Left cardiac atrium (tissue), 4 donors: ENCODE results near the gene LAIR1. TPM values are rescaled to one million over a fixed set of nuclear protein-coding genes. Genes with fewer than 3 reads are reported as not detected.
"Not testable (repeated sequence)": the region's sequence is repeated elsewhere in the genome, so short reads cannot be mapped to it uniquely, and the experiment has no call there.

Experiments
- ATAC-seq, 2 donors: fragments of 200-7000 bp; cut with Tn5 transposase; one replicate each; pipeline ENCODE4 v1.9.1; 2020; ENCODE audit warnings: mild to moderate bottlenecking in 2 of 2, moderate library complexity in 2 of 2
- DNase-seq: peaks from one replicate; pipeline ENCODE4 v3.0.0-alpha.2; 2020
- intact Hi-C, 2 donors: fragments of 100-400 bp; cut with DNase I; formaldehyde crosslinking; loops; one replicate each; pipeline versions ENCODE4 v1.14.1 to v1.15.1; 2022 to 2023
- total RNA-seq, 2 donors: library from RNA; stranded (reverse); fragmentation: NEBNext Ultra II Directional; extraction: Animal tissue kit (Norgen Biotek cat#: 25700); gene quantifications; one replicate each; pipeline ENCODE4 v1.2.1, GENCODE V29; 2021
- donor health status: DM: no; HTN: yes; CAD: no.
- donor health status: DM: no; HTN: yes; CAD: no; lungs with severe emphysema.
- donor health status: DM: yes; HTN: yes; CAD: no.
- donor health status: Dilated cardiomyopathy.

LAIR1 gene
- total RNA-seq, 2 donors from 2014 or later: 16.2 to 26.8 TPM

DNA sequence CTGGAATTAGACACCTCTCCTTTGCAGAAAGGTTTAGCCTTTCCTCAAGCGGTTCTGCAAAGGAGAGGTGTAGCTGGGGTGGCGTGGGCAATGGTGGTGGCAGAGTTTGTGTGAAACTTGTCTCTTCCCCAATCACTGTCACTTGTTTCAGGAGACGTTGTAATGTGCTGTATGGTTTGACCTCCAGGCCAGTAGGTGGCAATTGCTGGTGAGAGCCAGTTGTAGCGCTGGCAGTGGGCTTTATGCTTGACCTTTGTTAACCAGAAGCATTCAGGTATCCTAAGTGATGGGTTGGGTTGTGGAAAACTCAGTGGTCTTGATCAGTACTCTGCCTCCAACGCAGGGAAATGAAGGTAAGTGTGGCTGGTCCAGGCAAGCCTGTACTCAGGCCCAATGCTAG lies 39.1 kb downstream of the LAIR1 start:
- intact Hi-C loops: loop anchor here in 1 of 2 donors (10.0 kb wide), 1 partner anchor 69 kb away; no protein-coding TSS in a partner anchor
- no peak for ATAC-seq
- DNase-seq: no peak

DNA sequence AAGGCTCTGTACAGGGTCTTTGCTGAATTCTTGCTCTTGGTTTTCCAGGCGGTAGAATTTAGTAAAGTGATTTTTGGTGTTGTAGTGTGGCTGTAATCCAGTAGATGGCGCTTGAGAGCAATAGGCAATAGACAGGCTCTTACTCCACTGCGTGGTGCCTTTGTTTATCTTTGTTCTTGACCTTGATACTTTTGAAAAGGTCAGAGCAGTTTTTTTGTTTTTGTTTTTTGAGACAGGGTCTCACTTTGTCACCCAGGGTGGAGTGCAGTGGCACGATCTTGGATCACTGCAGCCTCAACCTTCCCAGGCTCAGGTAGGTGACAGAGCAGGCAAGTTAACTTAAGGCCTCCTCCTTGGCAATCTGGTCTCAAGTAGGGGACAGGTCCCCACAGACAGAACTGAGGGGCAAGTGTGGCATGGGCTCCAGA lies 39.5 kb downstream of the LAIR1 start:
- DNase-seq: no peak
- ATAC-seq: peak in 1 of 2 donors; percentile 39
- intact Hi-C loops: loop anchor here in 1 of 2 donors (10.0 kb wide), 1 partner anchor 70 kb away; no protein-coding TSS in a partner anchor

DNA sequence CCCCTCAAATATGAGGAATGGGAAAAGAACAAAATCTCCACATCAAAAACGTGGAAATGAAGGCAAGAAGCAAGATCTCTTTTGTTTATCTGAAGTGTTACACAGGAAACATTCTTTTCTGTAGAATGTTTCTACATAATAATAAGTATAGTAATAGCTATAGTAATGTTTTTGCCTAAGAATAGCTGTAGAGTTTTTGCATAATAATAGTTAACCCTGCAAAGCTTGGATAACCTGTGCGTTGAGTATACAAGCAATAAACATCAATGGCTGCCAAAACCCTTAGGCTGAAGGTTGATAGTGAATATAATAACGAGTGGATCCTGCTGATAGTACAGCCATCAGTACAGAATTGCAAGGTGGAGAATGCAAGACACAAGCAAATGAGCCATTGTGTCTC lies 40.7 kb downstream of the LAIR1 start:
- DNase-seq (no peak), ATAC-seq (no peak)
- intact Hi-C loops: loop anchor here in 1 of 2 donors (10.0 kb wide), 1 partner anchor 71 kb away; no protein-coding TSS in a partner anchor

DNA sequence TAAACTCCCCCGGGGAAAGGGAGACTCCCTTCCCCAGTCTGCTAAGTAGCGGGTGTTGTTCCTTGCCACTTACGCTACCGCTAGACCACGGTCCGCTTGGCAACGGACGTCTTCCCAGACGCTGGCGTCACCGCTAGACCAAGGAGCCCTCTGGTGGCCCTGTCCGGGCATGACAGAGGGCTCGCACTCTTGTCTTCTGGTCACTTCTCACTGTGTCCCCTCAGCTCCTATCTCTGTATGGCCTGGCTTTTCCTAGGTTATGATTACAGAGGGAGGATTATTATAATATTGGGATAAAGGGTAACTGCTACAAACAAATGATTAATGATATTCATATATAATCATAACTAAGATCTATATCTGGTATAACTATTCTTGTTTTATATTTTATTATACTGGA lies 41.8 kb downstream of the LAIR1 start:
- intact Hi-C loops: loop anchor here in 1 of 2 donors (10.0 kb wide), 1 partner anchor 72 kb away; no protein-coding TSS in a partner anchor
- DNase-seq, ATAC-seq: not testable (repeated sequence)

DNA sequence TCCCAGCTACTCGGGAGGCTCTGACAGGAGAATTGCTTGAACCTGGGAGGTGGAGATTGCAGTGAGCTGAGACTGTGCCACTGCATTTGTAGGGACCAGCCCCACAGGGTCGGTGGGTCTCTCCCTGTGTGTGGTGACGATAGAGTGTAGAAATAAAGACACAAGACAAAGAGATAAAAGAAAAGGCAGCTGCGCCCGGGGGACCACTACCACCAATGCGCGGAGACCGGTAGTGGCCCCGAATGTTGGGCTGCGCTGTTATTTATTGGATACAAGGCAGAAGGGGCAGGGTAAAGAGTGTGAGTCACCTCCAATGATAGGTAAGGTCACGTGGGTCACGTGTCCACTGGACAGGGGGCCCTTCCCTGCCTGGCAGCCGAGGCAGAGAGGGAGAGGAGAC lies 42.4 kb downstream of the LAIR1 start:
- ATAC-seq, DNase-seq: not testable (repeated sequence)
- intact Hi-C loops: loop anchor here in 1 of 2 donors (10.0 kb wide), 1 partner anchor 73 kb away; no protein-coding TSS in a partner anchor

DNA sequence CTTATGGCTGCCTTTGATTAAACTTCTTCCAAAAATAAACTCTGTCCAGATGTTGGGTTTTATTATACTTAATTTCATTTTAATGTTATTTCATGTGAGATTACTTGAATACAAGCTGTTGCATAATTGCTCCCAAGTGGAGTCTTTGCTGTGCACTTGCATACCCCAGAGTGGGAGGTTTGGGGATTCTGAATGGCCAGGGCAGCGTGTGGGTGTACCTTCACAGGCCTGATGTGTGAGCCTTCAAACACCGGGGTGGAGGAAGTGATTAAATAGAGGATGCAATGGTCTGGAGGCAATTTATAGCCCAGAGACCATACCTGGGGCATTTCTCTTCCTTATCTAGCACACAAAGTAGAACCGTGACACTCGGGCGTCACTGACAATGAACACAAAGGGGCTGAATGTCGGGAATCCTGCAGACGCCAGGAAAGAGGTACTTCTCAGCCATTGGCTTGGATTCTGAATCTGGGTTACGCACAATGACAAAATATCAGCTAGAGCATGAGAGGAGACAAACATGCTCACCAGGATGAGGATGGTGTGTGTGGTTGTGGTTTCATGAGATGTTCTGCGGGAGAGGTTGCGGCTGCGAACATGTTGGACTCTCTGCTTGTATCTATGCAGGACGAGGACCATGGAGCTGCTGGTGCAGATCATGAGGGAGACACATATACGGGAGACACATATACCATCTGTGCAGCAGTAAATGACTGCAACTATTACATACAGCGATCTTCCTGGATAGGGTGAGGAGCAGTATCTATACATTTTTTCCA lies 44.6 kb downstream of the LAIR1 start:
- no peak for ATAC-seq
- intact Hi-C loops: loop anchor here in 1 of 2 donors (10.0 kb wide), 1 partner anchor 75 kb away; no protein-coding TSS in a partner anchor

DNA sequence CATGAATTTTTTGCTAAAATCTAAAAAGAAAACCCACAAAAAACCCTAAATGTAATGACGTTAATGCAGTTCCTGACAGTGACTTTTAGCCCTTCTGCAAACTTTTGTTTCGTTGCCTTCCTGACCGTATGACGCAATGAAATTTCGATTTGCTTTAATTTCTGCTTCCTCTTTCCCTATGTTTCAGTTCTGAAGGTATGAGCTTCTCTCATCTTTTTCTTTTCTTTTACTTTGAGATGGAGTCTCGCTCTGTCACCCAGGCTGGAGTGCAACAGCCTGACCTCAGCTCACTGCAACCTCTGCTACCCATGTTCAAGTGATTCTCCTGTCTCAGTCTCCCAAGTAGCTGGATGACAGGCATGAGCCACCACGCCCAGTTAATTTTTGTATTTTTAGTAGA lies 45.7 kb downstream of the LAIR1 start:
- ATAC-seq: no peak
- intact Hi-C loops: no loop called here
- DNase-seq: no peak

More for the DNA sequence above, 44.6 kb downstream of the LAIR1 start:
- DNase-seq: no peak

DNA sequence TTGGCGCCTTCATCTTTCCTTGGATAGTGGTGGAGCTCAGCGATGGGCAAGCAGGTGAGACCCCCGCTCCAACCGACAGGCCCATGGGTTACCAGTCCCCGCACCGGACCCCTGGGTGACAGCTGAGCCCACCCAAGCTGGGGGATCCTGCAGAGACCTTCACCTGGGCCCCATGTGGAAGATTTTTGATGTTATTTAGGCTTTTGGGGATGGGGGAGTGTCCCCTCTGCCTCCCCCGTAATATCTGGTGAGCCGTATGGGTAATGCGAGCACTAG lies 46.8 kb downstream of the LAIR1 start:
- intact Hi-C loops: no loop called here
- ATAC-seq: no peak
- no peak for DNase-seq

DNA sequence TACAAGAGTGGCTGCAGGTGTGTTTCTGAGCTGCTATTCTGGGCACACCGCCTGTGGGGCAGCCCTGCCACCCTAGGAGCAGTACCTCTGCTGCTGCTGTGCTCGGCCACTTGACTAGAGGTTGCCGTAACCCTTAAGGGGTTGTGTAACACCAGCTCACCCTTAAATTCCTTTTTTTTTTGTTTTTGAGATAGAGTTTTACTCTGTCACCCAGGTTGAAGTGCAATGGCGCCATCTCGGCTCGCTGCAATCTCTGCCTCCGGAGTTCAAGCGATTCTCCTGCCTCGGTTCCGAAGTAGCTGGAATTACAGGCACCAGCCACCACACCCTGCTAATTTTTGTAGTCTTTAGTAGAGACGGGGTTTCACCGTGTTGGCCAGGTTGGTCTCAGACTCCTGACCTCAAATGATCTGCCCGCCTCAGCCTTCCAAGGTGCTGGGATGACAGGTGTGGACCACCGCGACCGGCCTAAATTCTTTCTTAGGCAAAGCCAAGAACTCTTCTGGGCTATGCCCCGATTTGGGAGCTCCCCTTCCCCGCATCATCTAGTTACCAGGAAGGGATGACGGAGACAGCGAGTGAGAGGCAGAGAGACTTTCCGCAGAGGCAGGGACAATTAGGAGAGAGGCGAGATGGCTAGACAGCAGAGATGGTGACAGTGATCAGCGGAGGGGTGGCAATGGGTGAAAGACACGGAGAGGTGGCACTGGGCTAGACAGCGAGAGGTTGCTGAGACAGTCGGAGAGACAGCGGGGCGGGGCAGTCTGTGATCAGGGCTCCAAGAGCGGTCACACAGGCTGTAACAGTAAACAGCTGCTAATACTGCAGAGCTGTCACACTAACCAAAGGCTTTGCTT lies 47.4 kb downstream of the LAIR1 start:
- DNase-seq (no peak), ATAC-seq (peak in 1 of 2 donors; percentile 33)

DNA sequence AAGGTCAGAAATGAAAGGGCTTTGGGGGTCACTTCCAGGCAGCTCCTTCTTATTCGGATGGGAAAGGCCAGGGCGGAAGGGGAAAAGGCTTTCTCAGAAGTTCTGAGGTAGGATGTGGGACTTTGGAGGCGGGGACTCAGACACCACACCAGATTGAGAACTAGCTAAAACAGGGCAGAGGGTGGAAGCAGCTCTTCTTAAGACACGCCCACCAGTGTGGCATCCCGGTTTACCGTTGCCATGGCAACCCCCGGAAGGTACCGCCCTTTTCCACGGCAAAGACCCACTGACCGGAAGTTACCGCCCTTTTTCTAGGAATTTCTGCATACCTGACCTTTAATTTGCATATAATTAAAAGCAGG lies 48.0 kb downstream of the LAIR1 start:
- ATAC-seq (peak in 1 of 2 donors; percentile 54), DNase-seq (peak; percentile 40)
- intact Hi-C loops: no loop called here

More for the DNA sequence above, 47.4 kb downstream of the LAIR1 start:
- intact Hi-C loops: no loop called here

DNA sequence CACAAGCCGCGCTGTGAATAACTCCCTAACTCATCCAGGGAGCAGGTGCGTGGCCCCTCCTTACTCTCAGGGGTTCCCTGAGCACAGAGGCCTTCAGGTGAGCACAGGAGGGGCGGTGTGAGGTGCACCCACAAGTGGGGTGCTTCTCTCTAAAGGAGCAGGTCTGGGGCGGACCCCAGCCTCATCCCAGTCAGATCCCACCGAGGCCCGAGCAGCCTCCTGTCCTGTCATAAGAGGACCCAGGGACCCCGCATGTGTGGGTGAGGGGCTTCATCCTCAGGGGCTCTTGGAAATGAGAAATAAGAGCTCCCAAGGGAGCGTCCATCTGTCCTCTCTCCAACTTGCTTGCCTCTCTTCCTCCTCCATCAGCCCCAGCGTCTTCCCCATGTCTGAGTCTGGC lies 48.8 kb downstream of the LAIR1 start:
- DNase-seq: no peak
- no peak for ATAC-seq
- intact Hi-C loops: no loop called here

DNA sequence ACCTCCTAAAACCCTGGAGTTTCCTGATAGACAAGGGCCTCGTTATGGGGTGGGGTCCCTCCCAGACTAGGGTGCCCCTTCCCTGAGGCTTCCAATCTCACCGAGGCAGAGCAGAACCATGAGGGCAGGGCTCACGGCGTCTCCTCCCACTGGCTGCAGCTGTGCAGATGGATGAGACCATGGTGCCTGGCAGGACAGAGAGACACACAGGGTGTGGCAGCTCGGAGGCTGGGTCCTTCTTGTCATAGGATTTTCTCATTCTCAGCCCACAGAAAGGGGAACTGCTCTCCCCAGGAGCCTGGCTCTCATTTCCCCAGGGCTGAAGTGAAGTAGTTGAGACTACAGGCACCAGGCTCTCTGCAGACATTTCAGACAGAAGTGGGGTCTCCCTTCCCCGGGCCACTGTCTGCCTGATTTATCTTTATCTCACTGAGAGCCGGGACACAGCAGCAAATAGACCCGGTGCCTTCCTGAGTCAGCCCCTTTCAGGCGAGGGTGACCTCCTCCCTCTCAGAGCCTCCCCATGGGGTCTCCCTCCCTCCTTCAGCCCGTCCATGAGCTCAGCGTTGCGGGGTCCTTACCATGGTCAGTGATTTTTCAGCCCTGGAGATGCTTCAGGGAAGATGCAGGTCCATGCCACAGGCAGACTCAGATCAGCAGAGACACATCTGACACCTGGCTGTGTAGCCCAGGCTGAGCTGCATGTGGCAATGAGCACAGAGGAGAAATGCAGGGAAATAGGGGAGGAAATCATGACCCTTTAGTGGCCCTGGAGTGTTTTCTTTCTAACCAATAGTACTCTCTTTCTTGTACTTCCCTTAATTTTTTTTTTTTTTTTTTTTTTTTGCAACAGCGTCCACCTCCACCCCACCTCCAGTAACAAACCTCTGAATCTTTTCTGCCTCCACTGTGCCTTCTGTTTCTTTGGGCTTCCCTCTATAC lies 52.0 kb downstream of the LAIR1 start, which contains the start of gene LILRA5:
LILRA5 (minus strand) TSS at position 731 of the 942 bp plus-strand sequence; CDS start at position 584, 147 bp downstream.
- intact Hi-C loops: no loop called here
- ATAC-seq (peak; percentile 53 to 79), DNase-seq (no peak)

DNA sequence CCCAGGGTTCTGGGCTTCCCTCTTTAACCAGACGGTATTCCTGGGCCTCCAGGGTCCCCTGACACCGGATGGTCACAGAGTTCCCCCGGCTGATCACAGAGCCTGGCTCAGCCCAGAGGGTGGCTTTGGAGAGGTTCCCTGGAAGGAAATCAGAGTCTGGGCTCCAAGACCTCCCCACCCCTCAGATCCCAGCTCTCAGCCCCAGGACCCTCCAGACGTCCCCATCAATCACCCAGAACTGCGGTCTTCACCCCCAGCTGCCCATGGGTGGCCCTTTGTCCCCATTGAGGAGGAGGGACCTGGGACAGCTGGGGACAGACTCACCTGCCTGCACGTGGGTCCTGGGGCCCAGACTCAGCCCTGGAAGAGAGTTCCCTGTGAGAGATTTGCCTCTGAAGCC lies 52.7 kb downstream of the LAIR1 start:
- intact Hi-C loops: no loop called here

DNA sequence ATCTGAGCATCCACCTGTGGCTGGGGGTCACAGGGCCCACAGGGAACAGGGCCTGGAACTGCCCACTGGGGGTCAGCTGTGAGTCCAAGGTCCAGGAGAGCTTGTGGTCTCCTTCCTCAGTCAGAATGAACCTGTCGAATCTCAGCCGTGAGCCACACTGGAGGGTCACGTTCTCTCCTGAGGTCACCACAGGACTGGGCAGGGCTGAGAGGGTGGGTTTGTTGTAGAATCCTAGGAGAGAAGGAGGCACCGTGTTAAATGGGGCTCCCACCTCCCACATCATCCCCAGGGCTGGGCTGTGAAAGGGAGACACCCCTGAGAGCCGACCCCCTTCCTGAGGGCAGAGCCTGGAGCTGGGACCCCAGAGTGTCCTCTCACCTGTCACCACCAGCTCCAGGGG lies 53.2 kb downstream of the LAIR1 start:
- ATAC-seq (no peak), DNase-seq (no peak)
- intact Hi-C loops: no loop called here

More for the DNA sequence above, 52.7 kb downstream of the LAIR1 start:
- ATAC-seq (no peak), DNase-seq (no peak)

DNA sequence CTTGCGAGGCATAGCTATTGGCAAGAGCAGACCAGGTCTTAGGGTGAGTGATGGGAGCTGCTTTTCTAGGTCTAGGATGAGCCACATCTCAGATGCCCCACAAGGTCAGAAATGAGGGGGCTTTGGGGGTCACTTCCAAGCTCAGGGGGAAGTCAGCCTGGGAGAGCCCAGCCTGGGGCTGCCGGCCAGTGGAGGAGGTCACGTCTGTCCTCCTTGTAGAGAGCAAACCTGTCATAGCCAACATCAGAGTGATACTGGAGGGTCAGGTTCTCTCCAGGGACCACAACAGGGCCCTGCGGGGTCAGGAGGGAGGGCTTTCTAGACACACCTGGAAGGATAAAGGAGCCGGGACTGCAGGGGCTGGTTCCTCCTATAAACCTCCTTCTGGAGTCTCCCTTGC lies 54.2 kb downstream of the LAIR1 start:
- ATAC-seq: no peak
- DNase-seq: no peak
- intact Hi-C loops: no loop called here

DNA sequence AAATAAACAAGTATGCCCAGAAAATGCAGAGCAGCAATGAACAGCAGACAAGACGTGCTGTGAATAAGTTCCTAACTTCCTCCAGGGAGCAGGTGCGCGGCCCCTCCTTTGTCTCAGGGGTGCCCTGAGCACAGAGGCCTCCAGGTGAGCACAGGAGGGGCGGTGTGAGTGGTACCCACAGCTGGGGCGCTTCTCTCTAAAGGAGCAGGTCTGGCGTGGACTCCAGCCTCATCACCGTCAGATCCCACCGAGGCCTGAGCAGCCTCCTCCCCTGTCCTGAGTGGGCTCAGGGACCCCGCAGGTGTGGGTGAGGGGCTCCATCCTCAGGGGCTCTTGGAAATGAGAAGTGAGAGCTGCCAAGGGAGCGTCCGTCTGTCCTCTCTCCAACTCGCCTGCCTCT lies 54.9 kb downstream of the LAIR1 start:
- DNase-seq (no peak), ATAC-seq (no peak)
- intact Hi-C loops: no loop called here

DNA sequence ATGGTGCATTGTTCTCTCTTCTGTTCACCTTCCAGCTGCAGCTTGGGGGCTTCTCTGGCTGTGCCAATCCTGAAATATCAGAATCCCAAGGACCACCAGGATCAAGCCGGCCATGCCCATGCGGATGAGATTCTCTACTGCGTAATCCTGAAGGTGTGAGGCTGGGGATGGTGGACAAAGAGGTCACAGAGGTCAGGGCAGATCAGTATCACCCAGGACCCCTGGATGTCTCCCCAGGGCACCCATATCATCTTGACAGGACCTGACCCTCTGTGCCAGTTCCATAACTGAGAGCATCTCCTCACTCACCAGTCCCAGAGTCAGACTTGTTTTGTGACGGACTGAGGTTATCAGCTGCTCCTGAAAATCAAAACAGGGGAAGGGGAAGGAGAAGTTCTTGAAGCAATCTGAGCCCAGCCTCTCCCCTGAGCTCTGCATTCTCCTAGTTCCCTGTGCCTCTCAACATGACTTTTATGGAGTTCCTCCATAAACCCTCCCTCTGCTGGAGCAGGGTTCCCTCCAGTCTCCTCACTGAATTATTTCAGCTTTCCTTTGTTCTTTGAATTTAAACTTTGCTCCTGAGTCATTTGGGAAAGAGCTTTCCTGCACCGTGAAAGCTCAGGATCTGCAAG lies 57.2 kb downstream of the LAIR1 start:
- intact Hi-C loops: no loop called here
- ATAC-seq (no peak), DNase-seq (no peak)

DNA sequence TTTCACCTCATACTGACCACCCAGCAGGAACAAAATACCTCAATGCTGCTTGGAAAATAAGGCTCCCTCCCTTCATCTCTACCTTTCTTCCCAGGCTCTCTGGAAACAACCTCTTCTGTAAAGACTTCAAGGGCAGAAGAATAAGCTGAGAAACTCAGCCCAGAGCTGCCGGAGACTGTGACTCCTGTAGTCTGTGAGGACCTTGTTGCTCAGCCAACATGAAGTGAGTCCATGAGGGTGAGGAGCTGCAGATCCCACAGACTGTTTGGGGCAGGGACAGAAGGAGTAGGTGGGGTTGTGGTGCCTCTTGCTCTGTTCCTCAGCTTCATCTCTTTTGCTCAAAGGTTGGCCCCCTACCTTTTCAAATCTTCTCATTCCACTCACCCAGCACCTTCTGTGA lies 59.6 kb downstream of the LAIR1 start:
- no peak for DNase-seq
- no peak for ATAC-seq
- intact Hi-C loops: no loop called here
